Erythroblast (primary cell): ENCODE data around the gene YAF2.

Source experiments
- GATA1 ChIP-seq: IDR thresholded peaks from 2 replicates; pipeline ENCODE4 v1.6.1; 2011; ENCODE audit warnings: low read depth, mild to moderate bottlenecking, control low read depth, low read length, moderate library complexity
- POLR2A ChIP-seq: IDR thresholded peaks from 2 replicates; pipeline ENCODE4 v1.6.1; 2011; ENCODE audit warnings: mild to moderate bottlenecking, low read length

DNA sequence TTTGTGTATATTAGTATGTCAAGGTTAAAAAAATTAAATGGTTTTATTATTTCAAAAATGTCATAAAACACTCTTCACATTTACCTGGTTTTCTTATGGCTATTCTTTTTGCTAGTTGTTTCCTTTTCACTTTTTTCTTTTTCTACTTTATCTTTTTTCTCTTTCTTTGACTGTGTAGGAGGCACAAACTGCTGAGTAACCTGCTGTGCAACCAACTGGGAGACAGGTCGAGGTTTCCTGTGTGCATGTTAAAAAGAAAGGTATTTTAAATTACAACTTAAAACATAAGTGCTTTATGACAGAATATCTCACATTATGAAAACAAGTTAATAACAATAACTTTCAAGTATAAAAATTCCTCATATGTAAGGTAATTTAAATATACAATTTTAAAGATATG, 76.5 kb downstream of the YAF2 start:
- no peak for TF ChIP-seq POLR2A
- no peak for TF ChIP-seq GATA1
